NCI-H1092 treated with DMSO at 0.1 percent for 48 hours (cell line): ENCODE results near the gene AMTN.

Experiments used
- DNase-seq: peaks from one replicate; lab custom pipeline; 2025; lab: John Stamatoyannopoulos, UW

The AMTN gene

GRCh38 chr4:70564033-70564432 is 45.7 kb downstream of the AMTN start:
- no peak for DNase-seq

- DNase-seq, result no peak
These were observed 52.4 kb downstream of the AMTN start for GRCh38 chr4:70570796-70571195.

- DNase-seq, result no peak
These were observed 53.4 kb downstream of the AMTN start for GRCh38 chr4:70571772-70572171.

GRCh38 chr4:70575964-70576363 is 57.6 kb downstream of the AMTN start:
- DNase-seq, result no peak

DNA sequence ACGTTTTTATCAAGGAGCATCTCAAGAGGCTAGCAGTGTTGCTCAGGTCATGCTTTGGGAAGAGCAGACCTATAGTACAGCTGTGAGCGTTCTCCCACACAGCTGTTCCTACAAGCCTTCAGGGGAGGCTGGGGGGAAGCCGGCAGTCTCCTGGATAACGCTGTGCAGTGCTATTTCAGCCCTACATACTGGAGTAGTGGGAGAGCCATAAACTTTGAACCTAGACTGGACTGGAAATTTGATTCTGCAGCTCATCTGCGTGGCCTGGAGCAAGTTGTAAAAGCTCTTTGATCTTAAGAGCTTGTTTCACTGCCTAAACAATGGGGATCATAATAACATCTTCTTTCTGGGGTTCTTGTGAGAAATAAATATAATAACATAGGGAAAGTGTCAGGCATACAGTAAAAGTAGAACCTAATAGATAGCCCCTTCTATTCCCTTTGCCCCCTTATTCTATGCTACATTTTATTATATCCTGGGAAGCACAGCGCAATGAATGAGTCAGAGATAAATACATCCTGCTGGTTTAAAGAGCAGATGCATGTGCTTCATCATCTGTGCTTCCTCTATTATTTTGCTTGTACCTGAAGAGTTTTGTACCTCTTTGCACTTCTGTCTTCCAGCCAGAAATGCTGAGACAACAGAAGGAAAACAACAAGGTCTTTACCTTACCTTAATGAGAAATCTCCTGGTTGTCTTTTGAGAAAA is 59.0 kb downstream of the AMTN start:
- DNase-seq, result no peak

DNA sequence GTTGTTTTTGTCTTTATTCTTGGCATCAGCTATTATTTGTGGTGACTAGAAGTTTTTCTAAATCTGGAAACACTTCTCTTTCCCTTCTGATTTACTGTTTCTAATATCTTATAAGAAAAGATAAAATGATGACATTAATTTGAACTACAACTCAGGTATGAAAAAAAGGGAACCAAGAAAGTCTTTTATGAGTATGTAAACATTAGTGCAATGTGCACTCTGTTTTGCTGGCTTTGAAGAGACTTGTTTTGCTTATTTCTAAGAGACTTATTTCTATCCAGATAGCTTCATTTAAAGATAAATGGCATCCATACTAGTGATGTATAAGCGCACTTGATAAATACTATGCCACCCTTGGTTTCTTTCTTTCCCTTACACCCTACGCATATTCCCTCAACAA is 63.6 kb downstream of the AMTN start:
- no peak for DNase-seq
